GM19372 (cell line): ENCODE data around the gene DHRS7C.

Experiments
- ATAC-seq: cut with Tn5 transposase; IDR thresholded peaks from one replicate; pipeline ENCODE4 v1.9.1; 2021; ENCODE audit warnings: mild to moderate bottlenecking, low read depth, moderate library complexity; ENCODE audit not compliant: unreplicated experiment

Gene DHRS7C

DNA sequence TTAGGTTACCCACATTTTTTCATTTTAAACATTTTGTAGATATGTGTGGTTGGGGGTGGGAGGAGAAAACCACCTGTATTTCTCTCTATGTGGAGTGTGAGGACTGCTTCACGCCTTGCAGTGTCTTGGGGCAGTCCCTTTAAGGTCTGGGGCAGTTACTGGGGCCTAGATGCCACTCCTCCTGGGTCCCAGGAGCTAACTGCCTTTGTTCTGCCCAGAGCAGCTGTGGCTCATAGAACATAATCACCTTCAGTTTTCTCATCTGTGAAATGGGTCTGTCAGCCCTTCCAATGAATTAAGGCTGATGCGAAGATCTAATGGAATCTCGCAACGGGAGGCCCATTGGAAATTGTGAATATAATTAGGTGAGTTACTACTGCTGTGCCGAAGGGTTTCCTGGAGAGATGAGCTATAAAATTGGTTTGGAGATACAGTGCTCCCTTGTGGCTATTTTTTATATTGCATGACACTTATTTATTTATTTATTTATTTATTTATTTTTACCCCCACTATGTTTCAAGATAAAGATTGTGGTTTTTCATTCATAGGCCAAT lies 22.9 kb downstream of the DHRS7C start:
- ATAC-seq = no peak

GRCh38 chr17:9767432-9767991 lies 23.9 kb downstream of the DHRS7C start:
- ATAC-seq = no peak

- no peak for ATAC-seq
These were observed 24.4 kb downstream of the DHRS7C start for GRCh38 chr17:9766970-9767369.

DNA sequence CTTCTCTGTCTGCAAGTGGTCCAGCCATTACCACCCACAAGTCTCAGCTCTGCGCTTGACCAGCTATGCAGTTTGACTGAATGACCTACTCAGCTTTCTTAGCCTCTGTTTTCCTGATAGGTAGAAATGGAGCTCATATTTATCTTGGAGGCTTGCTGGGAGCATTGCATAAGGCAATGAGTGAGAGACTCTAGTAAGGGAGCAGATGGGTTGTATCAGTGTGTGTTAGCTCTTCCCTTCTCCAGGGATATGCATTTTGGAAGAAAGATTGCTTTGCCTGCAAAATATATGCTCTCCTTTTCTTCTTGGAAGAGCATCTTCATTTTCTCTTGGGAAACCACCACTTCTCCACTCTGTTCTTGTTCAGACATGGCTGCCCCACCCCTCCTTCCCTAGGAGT lies 26.1 kb downstream of the DHRS7C start:
- no peak for ATAC-seq

GRCh38 chr17:9763643-9764042 lies 27.7 kb downstream of the DHRS7C start:
- no peak for ATAC-seq

DNA sequence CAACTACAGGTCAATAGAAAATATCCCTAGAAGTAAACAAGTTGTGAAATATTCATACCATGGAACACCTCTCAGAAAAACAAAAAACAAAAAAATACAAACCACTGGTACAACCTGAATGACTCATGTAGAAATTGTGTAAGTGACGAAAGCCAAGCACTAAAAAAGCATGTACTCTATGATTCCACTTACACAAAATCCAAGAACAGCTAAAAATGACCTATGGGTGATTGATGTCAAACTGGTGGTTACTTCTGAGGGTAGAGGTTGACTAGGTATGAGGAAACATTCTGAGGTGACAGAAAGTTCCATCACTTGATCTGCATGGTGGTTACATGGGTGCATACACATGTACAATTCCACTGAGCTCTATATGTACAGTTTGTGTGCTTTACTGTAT lies 31.1 kb downstream of the DHRS7C start:
- ATAC-seq = no peak

DNA sequence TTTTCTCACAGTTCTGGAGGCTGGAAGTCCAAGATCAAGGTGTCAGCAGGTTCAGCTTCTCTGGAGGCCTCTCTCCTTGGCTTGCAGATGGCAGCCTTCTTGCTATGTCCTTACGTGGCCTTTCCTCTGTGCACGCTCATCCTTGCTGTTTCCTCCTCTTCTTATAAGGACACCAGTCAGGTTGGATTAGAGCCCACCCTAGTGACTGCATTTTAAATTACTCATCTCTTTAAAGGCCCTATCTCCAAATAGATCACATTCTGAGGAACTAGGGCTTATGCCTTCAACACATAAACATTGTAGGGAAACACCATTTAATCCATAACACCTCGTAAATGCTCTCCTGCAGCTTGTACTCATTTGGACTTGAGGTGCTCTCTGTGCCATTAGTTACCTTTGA lies 36.3 kb downstream of the DHRS7C start:
- ATAC-seq = no peak

- no peak for ATAC-seq
These were observed 40.9 kb downstream of the DHRS7C start for GRCh38 chr17:9750524-9750923.

DNA sequence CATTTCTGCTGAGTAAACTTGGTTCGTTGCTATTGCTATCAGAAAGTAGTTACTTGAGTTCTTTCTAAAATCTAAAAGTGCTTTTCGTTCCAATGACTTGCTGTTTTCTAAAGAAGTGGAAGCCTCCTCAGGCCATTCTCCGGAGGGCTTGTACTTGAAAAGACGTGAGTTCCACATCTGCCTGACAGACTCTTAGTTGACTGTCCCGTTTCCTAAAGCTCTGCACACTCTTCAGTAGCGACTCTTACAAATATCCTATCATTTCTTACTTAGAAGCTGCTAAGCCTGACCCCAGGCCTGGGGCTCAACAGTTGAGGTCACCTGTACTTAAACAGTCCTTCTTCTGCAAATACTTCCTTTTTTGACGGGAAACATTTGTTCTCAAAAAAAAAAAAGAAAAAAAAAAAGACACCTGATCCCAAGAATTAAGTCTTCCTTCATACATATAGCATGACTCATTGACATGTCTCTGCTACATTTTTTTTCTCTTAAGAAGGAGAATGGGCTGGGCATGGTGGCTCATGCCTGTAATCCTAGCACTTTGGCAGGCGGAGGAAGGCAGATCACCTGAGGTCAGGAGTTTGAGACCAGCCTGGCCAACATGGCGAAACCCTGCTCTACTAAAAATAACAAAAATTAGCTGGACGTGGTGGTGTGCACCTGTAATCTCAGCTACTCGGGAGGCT lies 61.5 kb downstream of the DHRS7C start:
- ATAC-seq = no peak

DNA sequence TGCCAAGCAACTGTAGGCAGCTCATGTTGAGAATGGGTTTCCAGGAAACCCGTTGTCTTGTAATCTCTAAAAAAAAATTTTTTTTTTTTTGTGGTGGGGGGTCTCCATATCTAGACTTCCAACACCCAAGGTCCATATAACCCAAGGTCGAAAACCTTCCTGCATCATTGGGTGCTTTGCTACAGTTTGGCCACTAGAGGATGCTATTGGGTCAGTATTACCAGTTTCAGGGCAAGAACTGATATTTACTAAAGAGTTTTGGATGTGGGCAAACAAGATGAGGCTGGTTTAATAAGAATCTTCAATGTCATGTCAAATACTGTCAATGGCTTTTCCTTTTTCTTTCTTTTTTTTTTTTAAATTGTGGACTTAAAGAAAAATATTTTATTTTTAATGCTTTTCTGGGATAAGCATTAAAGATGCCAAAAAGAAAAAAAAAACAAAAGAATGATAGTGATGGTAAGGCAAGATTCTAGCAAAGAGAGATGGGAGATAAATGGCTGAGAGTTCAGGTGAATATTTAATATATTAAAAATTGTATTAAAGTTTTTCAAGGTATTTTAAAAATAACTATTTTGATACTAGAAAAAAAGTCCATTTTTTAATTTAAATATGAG lies 62.2 kb downstream of the DHRS7C start:
- ATAC-seq = no peak

GRCh38 chr17:9728564-9728963 lies 62.8 kb downstream of the DHRS7C start:
- no peak for ATAC-seq

DNA sequence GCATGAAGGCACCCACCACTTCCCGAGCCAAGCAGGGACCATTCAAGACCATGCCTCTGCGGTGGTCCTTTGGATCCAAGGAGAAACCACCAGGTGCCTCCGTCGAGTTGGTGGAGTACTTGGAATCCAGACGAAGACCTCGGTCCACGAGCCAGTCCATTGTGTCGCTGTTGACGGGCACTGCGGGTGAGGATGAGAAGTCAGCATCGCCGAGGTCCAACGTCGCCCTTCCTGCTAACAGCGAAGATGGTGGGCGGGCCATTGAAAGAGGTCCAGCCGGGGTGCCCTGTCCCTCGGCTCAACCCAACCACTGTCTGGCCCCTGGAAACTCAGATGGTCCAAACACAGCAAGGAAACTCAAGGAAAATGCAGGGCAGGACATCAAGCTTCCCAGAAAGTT lies 63.4 kb downstream of the DHRS7C start:
- ATAC-seq = no peak

DNA sequence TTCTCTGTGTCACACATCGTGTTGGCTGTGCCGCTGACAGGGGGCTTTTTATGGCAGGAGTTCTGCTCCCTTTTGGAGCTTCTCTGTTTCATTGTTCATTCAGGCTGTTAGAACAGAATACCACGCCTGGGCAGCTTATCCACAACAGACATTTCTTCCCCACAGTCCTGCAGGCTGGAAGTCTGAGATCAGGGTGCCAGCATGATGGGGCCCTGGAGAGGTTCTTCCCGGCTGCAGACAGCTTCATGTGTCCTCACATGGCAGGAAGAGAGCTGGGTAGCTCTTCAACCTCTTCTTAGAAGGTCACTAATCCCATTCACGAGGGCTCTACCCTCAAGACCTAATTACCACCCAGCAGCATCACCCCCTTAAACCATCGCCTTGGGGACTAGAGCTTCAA lies 65.1 kb downstream of the DHRS7C start:
- no peak for ATAC-seq

- ATAC-seq = no peak
These were observed 65.8 kb downstream of the DHRS7C start for GRCh38 chr17:9725575-9725974.
